GM23248 (cell line): ENCODE data around the gene TTYH1. TPM values are rescaled to one million over a fixed set of nuclear protein-coding genes. Genes with fewer than 3 reads are reported as not detected.
"Not testable (repeated sequence)": the region's sequence is repeated elsewhere in the genome, so short reads cannot be mapped to it uniquely, and the experiment has no call there.

ENCODE experiments used
- DNase-seq: peaks from one replicate; pipeline ENCODE4 v3.0.0-alpha.2; 2015
- H2AFZ ChIP-seq: fragments of 200-600 bp; sonication (generic); 2 replicates; pipeline ENCODE4 v1.6.1; 2016; ENCODE audit warnings: antibody characterized with exemption
- H3F3A ChIP-seq: fragments of 200-600 bp; sonication (generic); 2 replicates; pipeline ENCODE4 v1.6.1; 2016; ENCODE audit warnings: mild to moderate bottlenecking, antibody characterized with exemption, mixed run types; ENCODE audit not compliant: insufficient read depth
- H3K27ac ChIP-seq: fragments of 200-600 bp; sonication (generic); 2 replicates; pipeline ENCODE4 v1.5.1; 2016; ENCODE audit warnings: mild to moderate bottlenecking
- H3K27me3 ChIP-seq: fragments of 200-600 bp; sonication (generic); replicated peaks from 2 replicates; pipeline ENCODE4 v1.6.1; 2016; ENCODE audit warnings: mild to moderate bottlenecking; ENCODE audit not compliant: insufficient read depth
- H3K36me3 ChIP-seq: fragments of 200-600 bp; sonication (generic); 2 replicates; pipeline ENCODE4 v1.6.1; 2016; ENCODE audit warnings: low read depth, mild to moderate bottlenecking
- H3K4me1 ChIP-seq: fragments of 200-600 bp; sonication (generic); 2 replicates; pipeline ENCODE4 v1.6.1; 2016; ENCODE audit warnings: mild to moderate bottlenecking; ENCODE audit not compliant: insufficient read depth
- H3K4me2 ChIP-seq: fragments of 200-600 bp; sonication (generic); one replicate; pipeline ENCODE4 v1.6.1; 2016; ENCODE audit warnings: mild to moderate bottlenecking; ENCODE audit not compliant: unreplicated experiment
- H3K4me3 ChIP-seq: fragments of 200-600 bp; sonication (generic); 2 replicates; pipeline ENCODE4 v1.5.1; 2016; ENCODE audit warnings: mild to moderate bottlenecking
- H3K79me2 ChIP-seq: fragments of 200-600 bp; sonication (generic); 2 replicates; pipeline ENCODE4 v1.6.1; 2016; ENCODE audit warnings: mild to moderate bottlenecking; ENCODE audit not compliant: insufficient read depth
- H3K9ac ChIP-seq: fragments of 200-600 bp; sonication (generic); 2 replicates; pipeline ENCODE4 v1.6.1; 2016; ENCODE audit warnings: mild to moderate bottlenecking
- H3K9me2 ChIP-seq: fragments of 200-600 bp; sonication (generic); 2 replicates; pipeline ENCODE4 v1.6.1; 2016; ENCODE audit warnings: mixed run types, mild to moderate bottlenecking, moderate library complexity; ENCODE audit not compliant: insufficient read depth
- H3K9me3 ChIP-seq: fragments of 200-600 bp; sonication (generic); one replicate; pipeline ENCODE4 v1.6.1; 2017; ENCODE audit warnings: low read depth
- H4K20me1 ChIP-seq: fragments of 200-600 bp; sonication (generic); 2 replicates; pipeline ENCODE4 v1.6.0; 2016; ENCODE audit not compliant: insufficient read depth
- EZH2 ChIP-seq: fragments of 200-600 bp; sonication (generic); IDR thresholded peaks from 2 replicates; pipeline ENCODE4 v1.6.1; 2018; ENCODE audit warnings: antibody characterized with exemption, mild to moderate bottlenecking; ENCODE audit not compliant: insufficient read depth, poor library complexity, severe bottlenecking
- EZH2phosphoT487 ChIP-seq: fragments of 200-600 bp; sonication (generic); IDR thresholded peaks from 2 replicates; pipeline ENCODE4 v1.6.1; 2018; ENCODE audit warnings: antibody characterized with exemption, moderate library complexity, mild to moderate bottlenecking, low read depth; ENCODE audit not compliant: insufficient read depth
- WGBS, 2 experiments: methylation state at CpG; one replicate each; pipeline ENCODE4 v1.1.6; 2015 to 2017; ENCODE audit warnings: low lambda C conversion rate in 2 of 2, low coverage in 1 of 2; ENCODE audit errors: missing lambda C conversion rate in 2 of 2; 5-methylcytosine and 5-hydroxymethylcytosine counted together
- in situ Hi-C: fragments of 300-500 bp; cut with MboI; formaldehyde crosslinking; loops from 2 replicates; pipeline ENCODE4 v1.15.0; 2020
- polyA plus RNA-seq: library from polyadenylated mRNA; unstranded; fragments of >200 nt; fragmentation: Nextera tagmentation; extraction: Ambion mirVana; gene quantifications from 2 replicates; pipeline ENCODE4 v1.2.1, GENCODE V29; 2016
- total RNA-seq: library from RNA; depleted of rRNA; stranded (reverse); fragments of >200 nt; shearing (Covaris generic); gene quantifications from 2 replicates; pipeline ENCODE4 v1.2.3, GENCODE V29; 2014; rRNA removed

TTYH1 gene
- total RNA-seq (not detected in 2 replicates), polyA plus RNA-seq (0.05 TPM in 2 replicates)

DNA sequence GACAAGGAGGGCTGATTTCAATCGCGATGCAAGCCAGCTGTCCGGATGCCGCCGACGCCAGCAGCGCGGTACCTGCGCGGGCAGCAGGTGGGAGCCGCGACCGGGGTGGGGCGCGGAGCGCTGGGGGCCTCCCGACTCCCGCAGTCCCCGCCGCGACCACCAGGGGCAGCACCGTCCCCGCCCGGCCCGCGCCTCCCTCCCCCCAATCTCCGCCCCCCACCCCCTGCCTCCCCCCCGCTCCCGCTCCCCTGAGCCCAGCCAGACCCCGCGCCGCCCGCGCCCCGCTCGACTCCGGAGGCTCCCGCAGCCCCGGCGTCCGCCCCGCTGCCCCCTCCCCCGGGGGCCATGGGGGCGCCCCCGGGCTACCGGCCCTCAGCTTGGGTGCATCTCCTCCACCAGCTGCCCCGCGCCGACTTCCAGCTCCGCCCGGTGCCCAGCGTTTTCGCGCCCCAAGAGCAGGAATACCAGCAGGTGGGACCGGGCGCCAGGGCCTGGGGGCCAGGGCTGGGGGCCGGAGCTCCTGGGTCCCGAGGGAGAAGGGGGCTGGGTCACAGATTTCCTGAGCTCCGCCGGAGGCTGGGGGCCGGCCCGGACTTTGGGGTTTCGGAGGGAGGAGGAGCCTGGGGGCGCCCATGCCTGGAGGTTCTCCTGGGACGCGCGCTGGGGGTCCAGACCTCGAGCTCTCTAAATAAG lies at the start of gene TTYH1:
Gene TTYH1 (plus strand): TSS at position 257 of the 693 bp plus-strand sequence. CDS start 89 bp downstream, at position 346.
- WGBS, 2 experiments: 10 to 15% methylated on average over 17 to 61 of the region's 68 CpGs
- Histone ChIP-seq H3K4me1 (no peaks in the 10 kb centered on the region), H3K9ac (no peak within 1 kb of the TSS), H3K27me3 (peaks cover 35% of the 10 kb centered on the region), H2AFZ (no peak within 1 kb of the TSS), H3K4me2 (no peak within 1 kb of the TSS), H4K20me1 (no peaks in the 10 kb centered on the region), H3K27ac (no peak within 1 kb of the TSS), H3K4me3 (no peak within 1 kb of the TSS), H3K79me2 (no peaks in the 10 kb centered on the region), H3K9me3 (no peaks in the 10 kb centered on the region), H3F3A (no peaks in the 10 kb centered on the region), H3K9me2 (no peaks in the 10 kb centered on the region), H3K36me3 (no peaks in the 10 kb centered on the region)
- DNase-seq: no peak
- TF ChIP-seq EZH2phosphoT487 (no peak), EZH2 (no peak)
- in situ Hi-C loops: no loop called here

GRCh38 chr19:54365798-54366197 lies 49.5 kb upstream of the TTYH1 start:
- in situ Hi-C loops, H3K9me2 ChIP-seq, H3K4me3 ChIP-seq, H3K9ac ChIP-seq, H2AFZ ChIP-seq, H3K4me1 ChIP-seq, DNase-seq, H3F3A ChIP-seq, H3K27ac ChIP-seq, H3K79me2 ChIP-seq, H3K36me3 ChIP-seq, H3K4me2 ChIP-seq, H3K27me3 ChIP-seq, H3K9me3 ChIP-seq, H4K20me1 ChIP-seq: not testable (repeated sequence)
- 68 to 70% methylated on average over 12 to 13 of the region's 13 CpGs for WGBS, 2 experiments

- in situ Hi-C loops: no loop called here
- WGBS, 2 experiments: 20 to 21% methylated on average over 6 of the region's 6 CpGs
- no peaks in the 10 kb centered on the region for H3K79me2 ChIP-seq
Observed at GRCh38 chr19:54366811-54367210, 48.5 kb upstream of the TTYH1 start.

GRCh38 chr19:54369082-54369687 lies 46.1 kb upstream of the TTYH1 start:
- H3K4me3 ChIP-seq: no peak overlapping the region
- no peaks in the 10 kb centered on the region for H3K4me1 ChIP-seq
- H3K79me2 ChIP-seq: no peaks in the 10 kb centered on the region
- in situ Hi-C loops: no loop called here
- TF ChIP-seq EZH2 (no peak), EZH2phosphoT487 (no peak)
- no peak overlapping the region for H3K9ac ChIP-seq
- no peaks in the 10 kb centered on the region for H3K9me3 ChIP-seq
- H3K36me3 ChIP-seq: no peaks in the 10 kb centered on the region
- H4K20me1 ChIP-seq: no peaks in the 10 kb centered on the region
- no peaks in the 10 kb centered on the region for H3F3A ChIP-seq
- 16 to 17% methylated on average over 8 of the region's 8 CpGs for WGBS, 2 experiments
- H3K4me2 ChIP-seq: no peak overlapping the region
- H3K27ac ChIP-seq: no peak overlapping the region
- H3K9me2 ChIP-seq: no peaks in the 10 kb centered on the region
- DNase-seq: no peak
- H2AFZ ChIP-seq: no peak overlapping the region
- H3K27me3 ChIP-seq: no peaks in the 10 kb centered on the region; the same call in 1 of the 2 replicates

More at GRCh38 chr19:54366811-54367210, 48.5 kb upstream of the TTYH1 start:
- Histone ChIP-seq H3K36me3 (no peaks in the 10 kb centered on the region), H3F3A (no peaks in the 10 kb centered on the region), H3K27me3 (no peaks in the 10 kb centered on the region; the same call in 1 of the 2 replicates), H2AFZ (no peak overlapping the region), H3K9me2 (no peaks in the 10 kb centered on the region), H3K9me3 (no peaks in the 10 kb centered on the region), H4K20me1 (no peaks in the 10 kb centered on the region), H3K27ac (no peak overlapping the region), H3K9ac (no peak overlapping the region), H3K4me1 (no peaks in the 10 kb centered on the region), H3K4me2 (no peak overlapping the region), H3K4me3 (no peak overlapping the region)
- no peak for DNase-seq
- TF ChIP-seq EZH2 (no peak), EZH2phosphoT487 (no peak)

DNA sequence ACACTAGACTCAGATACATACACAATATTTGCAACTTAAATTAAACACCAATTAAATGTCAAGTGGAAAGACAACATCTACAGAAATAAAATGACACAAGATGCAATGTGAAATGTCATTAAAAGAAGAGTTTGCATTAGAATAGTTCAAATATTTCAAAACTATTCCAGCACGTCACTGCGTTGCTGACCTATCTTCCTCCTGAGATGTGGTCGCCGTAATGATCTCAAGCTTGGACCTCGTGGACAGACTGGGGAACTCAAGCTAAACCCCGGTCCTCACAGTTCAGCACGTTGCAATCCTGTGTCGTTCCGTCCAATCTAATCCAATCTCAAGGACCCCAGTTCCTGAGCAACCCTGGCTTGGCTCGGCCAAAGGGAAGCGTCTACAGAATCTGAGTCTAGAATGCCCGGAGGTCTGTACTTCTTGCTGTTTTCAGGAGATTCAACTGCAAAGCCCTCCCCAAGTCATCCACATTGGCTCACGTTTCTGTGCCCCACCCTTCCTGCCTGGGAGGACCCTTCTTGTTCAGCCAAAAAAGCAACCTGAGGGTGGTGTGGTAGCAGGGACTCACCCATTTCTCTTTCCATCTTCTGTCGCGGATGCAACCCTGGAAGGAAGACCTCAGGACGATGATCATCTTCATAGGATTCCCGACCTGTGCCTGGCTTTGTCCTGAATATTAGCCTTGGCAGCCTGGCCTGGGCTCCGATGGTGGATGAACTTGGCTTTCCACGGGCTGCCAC lies 45.4 kb upstream of the TTYH1 start:
- H3K36me3 ChIP-seq, H2AFZ ChIP-seq, H3F3A ChIP-seq, H3K4me1 ChIP-seq, H3K4me3 ChIP-seq, H3K79me2 ChIP-seq, H3K27ac ChIP-seq, H3K27me3 ChIP-seq, DNase-seq, H3K4me2 ChIP-seq, H3K9me3 ChIP-seq, H4K20me1 ChIP-seq, in situ Hi-C loops, H3K9ac ChIP-seq, H3K9me2 ChIP-seq: not testable (repeated sequence)
- WGBS, 2 experiments: 32 to 33% methylated on average over 13 to 15 of the region's 19 CpGs

GRCh38 chr19:54370434-54370796 lies 44.8 kb upstream of the TTYH1 start:
- H3K9me3 ChIP-seq, H3K4me1 ChIP-seq, H3K4me2 ChIP-seq, H4K20me1 ChIP-seq, H3F3A ChIP-seq, DNase-seq, H3K27me3 ChIP-seq, H3K79me2 ChIP-seq, H3K9me2 ChIP-seq, H3K27ac ChIP-seq, H3K9ac ChIP-seq, in situ Hi-C loops, H3K36me3 ChIP-seq, H3K4me3 ChIP-seq, H2AFZ ChIP-seq: not testable (repeated sequence)
- 25 to 33% methylated on average over 8 of the region's 10 CpGs for WGBS, 2 experiments
